ENCODE measurements around the gene PTGDS. TPM values are rescaled to one million over a fixed set of nuclear protein-coding genes. Genes with fewer than 3 reads are reported as not detected.

The PTGDS gene
- total and polyA plus RNA-seq, 2 experiments from 2014 or later = 0.25 TPM; not detected in 1

GRCh38 chr9:137030538-137031527 lies 53.5 kb downstream of the PTGDS start:
- in situ Hi-C loops (cut with MboI) = loop anchor here (10.0 kb wide), 1 partner anchor 256 kb away; no protein-coding TSS in a partner anchor
- H3F3A ChIP-seq (ENCODE audit: insufficient read depth) = no peaks in the 10 kb centered on the region
- no peaks in the 10 kb centered on the region for H3K9me3 ChIP-seq (ENCODE audit: low read depth)
- H3K36me3 ChIP-seq (ENCODE audit: low read depth) = no peaks in the 10 kb centered on the region
- no peak for TF ChIP-seq EZH2 (IDR thresholded peaks at IDR 0.05; ENCODE audit: insufficient read depth, poor library complexity, severe bottlenecking)
- TF ChIP-seq EZH2phosphoT487 (IDR thresholded peaks at IDR 0.05; ENCODE audit: insufficient read depth, low read depth) = no peak
- no peak overlapping the region for H3K9ac ChIP-seq
- H3K9me2 ChIP-seq (ENCODE audit: insufficient read depth) = no peaks in the 10 kb centered on the region
- no peak overlapping the region for H3K4me3 ChIP-seq
- no peak overlapping the region for H3K4me2 ChIP-seq (ENCODE audit: unreplicated experiment)
- H2AFZ ChIP-seq = no peak overlapping the region
- no peaks in the 10 kb centered on the region for H3K79me2 ChIP-seq (ENCODE audit: insufficient read depth)
- WGBS, 2 experiments (ENCODE audit: low coverage in 1 of 2, low lambda C conversion rate in 2 of 2, missing lambda C conversion rate in 2 of 2) = 89 to 93% methylated on average over 65 of the region's 65 CpGs
- H3K4me1 ChIP-seq (ENCODE audit: insufficient read depth) = no peaks in the 10 kb centered on the region
- DNase-seq = no peak
- no peak overlapping the region for H3K27ac ChIP-seq
- H3K27me3 ChIP-seq (replicated peaks; ENCODE audit: insufficient read depth) = no peaks in the 10 kb centered on the region
- H4K20me1 ChIP-seq (ENCODE audit: insufficient read depth) = no peaks in the 10 kb centered on the region

Other genes starting within 250 kb of the PTGDS start
Only the 30 nearest of the 37 such genes appear.
- not detected in 2 replicates for gene LCN8, start 219.3 kb upstream of the PTGDS start, total RNA-seq (2014; rRNA removed; shearing (Covaris generic))
- gene LCN8, start 219.3 kb upstream of the PTGDS start, polyA plus RNA-seq (2016; fragmentation: Nextera tagmentation; extraction: Ambion mirVana) = not detected in 2 replicates
- gene LCN15, start 213.0 kb upstream of the PTGDS start, total RNA-seq (2014; rRNA removed; shearing (Covaris generic)) = not detected in 2 replicates
- not detected in 2 replicates for gene LCN15, start 213.0 kb upstream of the PTGDS start, polyA plus RNA-seq (2016; fragmentation: Nextera tagmentation; extraction: Ambion mirVana)
- 51.3 and 51.7 TPM in 2 replicates for gene TMEM141, start 186.2 kb upstream of the PTGDS start, total RNA-seq (2014; rRNA removed; shearing (Covaris generic))
- 59.4 and 61.8 TPM in 2 replicates for gene TMEM141, start 186.2 kb upstream of the PTGDS start, polyA plus RNA-seq (2016; fragmentation: Nextera tagmentation; extraction: Ambion mirVana)
- 0.76 TPM in 1 of 2 replicates, not detected in the other for gene CCDC183, start 181.2 kb upstream of the PTGDS start, total RNA-seq (2014; rRNA removed; shearing (Covaris generic))
- gene CCDC183, start 181.2 kb upstream of the PTGDS start, polyA plus RNA-seq (2016; fragmentation: Nextera tagmentation; extraction: Ambion mirVana) = 0.39 and 1.5 TPM in 2 replicates
- 74.4 and 81.1 TPM in 2 replicates for gene RABL6, start 169.6 kb upstream of the PTGDS start, total RNA-seq (2014; rRNA removed; shearing (Covaris generic))
- gene RABL6, start 169.6 kb upstream of the PTGDS start, polyA plus RNA-seq (2016; fragmentation: Nextera tagmentation; extraction: Ambion mirVana) = 21.6 and 22.0 TPM in 2 replicates
- gene AJM1, start 135.0 kb upstream of the PTGDS start, total RNA-seq (2014; rRNA removed; shearing (Covaris generic)) = 0.89 and 1.4 TPM in 2 replicates
- gene AJM1, start 135.0 kb upstream of the PTGDS start, polyA plus RNA-seq (2016; fragmentation: Nextera tagmentation; extraction: Ambion mirVana) = 1.1 and 1.4 TPM in 2 replicates
- gene PHPT1, start 128.1 kb upstream of the PTGDS start, total RNA-seq (2014; rRNA removed; shearing (Covaris generic)) = 71.1 and 84.6 TPM in 2 replicates
- 295 and 302 TPM in 2 replicates for gene PHPT1, start 128.1 kb upstream of the PTGDS start, polyA plus RNA-seq (2016; fragmentation: Nextera tagmentation; extraction: Ambion mirVana)
- 1.1 and 2.3 TPM in 2 replicates for gene MAMDC4, start 125.2 kb upstream of the PTGDS start, total RNA-seq (2014; rRNA removed; shearing (Covaris generic))
- 0.35 and 0.43 TPM in 2 replicates for gene MAMDC4, start 125.2 kb upstream of the PTGDS start, polyA plus RNA-seq (2016; fragmentation: Nextera tagmentation; extraction: Ambion mirVana)
- gene EDF1, start 111.2 kb upstream of the PTGDS start, total RNA-seq (2014; rRNA removed; shearing (Covaris generic)) = 299 and 305 TPM in 2 replicates
- gene EDF1, start 111.2 kb upstream of the PTGDS start, polyA plus RNA-seq (2016; fragmentation: Nextera tagmentation; extraction: Ambion mirVana) = 567 and 586 TPM in 2 replicates
- 8.1 and 11.5 TPM in 2 replicates for gene TRAF2, start 91.0 kb upstream of the PTGDS start, total RNA-seq (2014; rRNA removed; shearing (Covaris generic))
- 14.3 and 15.0 TPM in 2 replicates for gene TRAF2, start 91.0 kb upstream of the PTGDS start, polyA plus RNA-seq (2016; fragmentation: Nextera tagmentation; extraction: Ambion mirVana)
- 234 and 259 TPM in 2 replicates for gene FBXW5, start 32.8 kb upstream of the PTGDS start, total RNA-seq (2014; rRNA removed; shearing (Covaris generic))
- gene FBXW5, start 32.8 kb upstream of the PTGDS start, polyA plus RNA-seq (2016; fragmentation: Nextera tagmentation; extraction: Ambion mirVana) = 110 and 113 TPM in 2 replicates
- not detected in 2 replicates for gene C8G, start 32.3 kb upstream of the PTGDS start, total RNA-seq (2014; rRNA removed; shearing (Covaris generic))
- 0.49 TPM in 1 of 2 replicates, not detected in the other for gene C8G, start 32.3 kb upstream of the PTGDS start, polyA plus RNA-seq (2016; fragmentation: Nextera tagmentation; extraction: Ambion mirVana)
- not detected in 2 replicates for gene LCN12, start 25.2 kb upstream of the PTGDS start, total RNA-seq (2014; rRNA removed; shearing (Covaris generic))
- gene LCN12, start 25.2 kb upstream of the PTGDS start, polyA plus RNA-seq (2016; fragmentation: Nextera tagmentation; extraction: Ambion mirVana) = not detected in 2 replicates
- not detected in 2 replicates for gene LCNL1, start 5.5 kb downstream of the PTGDS start, total RNA-seq (2014; rRNA removed; shearing (Covaris generic))
- gene LCNL1, start 5.5 kb downstream of the PTGDS start, polyA plus RNA-seq (2016; fragmentation: Nextera tagmentation; extraction: Ambion mirVana) = not detected in 2 replicates
- gene PAXX, start 14.9 kb downstream of the PTGDS start, total RNA-seq (2014; rRNA removed; shearing (Covaris generic)) = 38.7 and 52.2 TPM in 2 replicates
- 49.3 and 54.5 TPM in 2 replicates for gene PAXX, start 14.9 kb downstream of the PTGDS start, polyA plus RNA-seq (2016; fragmentation: Nextera tagmentation; extraction: Ambion mirVana)
- gene CLIC3, start 19.1 kb downstream of the PTGDS start, total RNA-seq (2014; rRNA removed; shearing (Covaris generic)) = 33.3 and 37.7 TPM in 2 replicates
- gene CLIC3, start 19.1 kb downstream of the PTGDS start, polyA plus RNA-seq (2016; fragmentation: Nextera tagmentation; extraction: Ambion mirVana) = 98.9 and 107 TPM in 2 replicates
- gene ABCA2, start 50.7 kb downstream of the PTGDS start, total RNA-seq (2014; rRNA removed; shearing (Covaris generic)) = 33.2 and 49.4 TPM in 2 replicates
- 20.5 and 21.1 TPM in 2 replicates for gene ABCA2, start 50.7 kb downstream of the PTGDS start, polyA plus RNA-seq (2016; fragmentation: Nextera tagmentation; extraction: Ambion mirVana)
- gene FUT7, start 54.6 kb downstream of the PTGDS start, total RNA-seq (2014; rRNA removed; shearing (Covaris generic)) = not detected in 2 replicates
- gene FUT7, start 54.6 kb downstream of the PTGDS start, polyA plus RNA-seq (2016; fragmentation: Nextera tagmentation; extraction: Ambion mirVana) = not detected in 2 replicates
- 41.9 and 43.1 TPM in 2 replicates for gene NPDC1, start 68.7 kb downstream of the PTGDS start, total RNA-seq (2014; rRNA removed; shearing (Covaris generic))
- gene NPDC1, start 68.7 kb downstream of the PTGDS start, polyA plus RNA-seq (2016; fragmentation: Nextera tagmentation; extraction: Ambion mirVana) = 121 and 122 TPM in 2 replicates
- gene ENTPD2, start 76.6 kb downstream of the PTGDS start, total RNA-seq (2014; rRNA removed; shearing (Covaris generic)) = not detected in 2 replicates
- gene ENTPD2, start 76.6 kb downstream of the PTGDS start, polyA plus RNA-seq (2016; fragmentation: Nextera tagmentation; extraction: Ambion mirVana) = not detected in 2 replicates
- 5.4 TPM in 2 replicates for gene SAPCD2, start 93.1 kb downstream of the PTGDS start, total RNA-seq (2014; rRNA removed; shearing (Covaris generic))
- 0.86 and 0.88 TPM in 2 replicates for gene SAPCD2, start 93.1 kb downstream of the PTGDS start, polyA plus RNA-seq (2016; fragmentation: Nextera tagmentation; extraction: Ambion mirVana)
- gene UAP1L1, start 100.0 kb downstream of the PTGDS start, total RNA-seq (2014; rRNA removed; shearing (Covaris generic)) = 5.2 and 5.7 TPM in 2 replicates
- 4.3 and 4.5 TPM in 2 replicates for gene UAP1L1, start 100.0 kb downstream of the PTGDS start, polyA plus RNA-seq (2016; fragmentation: Nextera tagmentation; extraction: Ambion mirVana)
- 131 and 136 TPM in 2 replicates for gene MAN1B1, start 109.5 kb downstream of the PTGDS start, total RNA-seq (2014; rRNA removed; shearing (Covaris generic))
- 101 and 104 TPM in 2 replicates for gene MAN1B1, start 109.5 kb downstream of the PTGDS start, polyA plus RNA-seq (2016; fragmentation: Nextera tagmentation; extraction: Ambion mirVana)
- gene DPP7, start 137.2 kb downstream of the PTGDS start, total RNA-seq (2014; rRNA removed; shearing (Covaris generic)) = 134 and 142 TPM in 2 replicates
- gene DPP7, start 137.2 kb downstream of the PTGDS start, polyA plus RNA-seq (2016; fragmentation: Nextera tagmentation; extraction: Ambion mirVana) = 145 and 148 TPM in 2 replicates
- 0.76 TPM in 1 of 2 replicates, not detected in the other for gene GRIN1, start 161.7 kb downstream of the PTGDS start, total RNA-seq (2014; rRNA removed; shearing (Covaris generic))
- gene GRIN1, start 161.7 kb downstream of the PTGDS start, polyA plus RNA-seq (2016; fragmentation: Nextera tagmentation; extraction: Ambion mirVana) = 0.15 TPM in 1 of 2 replicates, not detected in the other
- gene LRRC26, start 192.5 kb downstream of the PTGDS start, total RNA-seq (2014; rRNA removed; shearing (Covaris generic)) = not detected in 2 replicates
- gene LRRC26, start 192.5 kb downstream of the PTGDS start, polyA plus RNA-seq (2016; fragmentation: Nextera tagmentation; extraction: Ambion mirVana) = not detected in 2 replicates
- not detected in 2 replicates for gene TMEM210, start 194.6 kb downstream of the PTGDS start, total RNA-seq (2014; rRNA removed; shearing (Covaris generic))
- gene TMEM210, start 194.6 kb downstream of the PTGDS start, polyA plus RNA-seq (2016; fragmentation: Nextera tagmentation; extraction: Ambion mirVana) = not detected in 2 replicates
- gene ANAPC2, start 211.1 kb downstream of the PTGDS start, total RNA-seq (2014; rRNA removed; shearing (Covaris generic)) = 24.0 and 28.8 TPM in 2 replicates
- gene ANAPC2, start 211.1 kb downstream of the PTGDS start, polyA plus RNA-seq (2016; fragmentation: Nextera tagmentation; extraction: Ambion mirVana) = 12.0 and 13.6 TPM in 2 replicates
- 73.1 and 105 TPM in 2 replicates for gene SSNA1, start 211.2 kb downstream of the PTGDS start, total RNA-seq (2014; rRNA removed; shearing (Covaris generic))
- 93.1 and 100 TPM in 2 replicates for gene SSNA1, start 211.2 kb downstream of the PTGDS start, polyA plus RNA-seq (2016; fragmentation: Nextera tagmentation; extraction: Ambion mirVana)
- 7.8 and 14.3 TPM in 2 replicates for gene TPRN, start 223.2 kb downstream of the PTGDS start, total RNA-seq (2014; rRNA removed; shearing (Covaris generic))
- gene TPRN, start 223.2 kb downstream of the PTGDS start, polyA plus RNA-seq (2016; fragmentation: Nextera tagmentation; extraction: Ambion mirVana) = 1.7 and 2.2 TPM in 2 replicates